Measurements from ENCODE around the gene FAIM2.
"Not testable (repeated sequence)": the region's sequence is repeated elsewhere in the genome, so short reads cannot be mapped to it uniquely, and the experiment has no call there.

The FAIM2 gene

DNA sequence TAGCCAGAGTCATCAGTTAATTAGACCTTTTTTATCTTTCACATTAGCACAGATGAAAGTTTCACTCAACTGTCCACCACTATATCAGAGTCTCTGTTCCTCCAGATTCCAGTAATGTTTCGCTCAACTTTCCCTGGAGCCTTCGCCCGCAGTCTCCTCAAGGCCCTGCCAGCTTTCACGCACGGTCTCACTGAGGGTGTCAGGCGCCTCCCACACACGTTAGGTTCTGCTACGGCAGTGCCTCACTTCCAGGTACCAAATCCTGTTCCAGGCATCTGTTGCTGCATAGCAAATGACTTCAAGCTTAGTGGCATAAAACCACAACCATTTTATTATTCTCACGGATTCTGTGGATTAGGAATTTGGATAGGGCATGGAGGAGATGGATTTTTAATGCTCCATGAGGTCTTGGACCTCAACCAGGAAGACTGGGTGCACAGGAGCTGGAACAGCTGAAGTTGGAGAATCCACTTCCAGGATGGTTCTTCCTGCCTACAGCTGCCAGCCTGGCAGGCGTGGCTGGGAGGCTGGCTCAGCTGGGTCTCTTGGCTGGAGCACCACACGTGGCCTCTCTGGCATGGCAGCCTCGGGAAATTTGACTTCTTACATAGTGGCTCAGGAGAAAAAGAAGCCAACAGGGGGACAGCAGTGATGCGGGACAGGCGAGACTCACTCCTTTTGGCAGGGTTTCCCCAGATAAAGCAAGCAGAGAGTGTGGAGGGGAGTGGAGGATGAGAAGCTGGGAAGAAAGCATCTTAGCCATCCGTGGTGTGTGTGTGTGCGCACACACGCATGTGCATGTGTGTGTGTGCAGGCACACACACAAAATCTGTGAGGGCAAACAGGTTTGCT is 39.5 kb downstream of the FAIM2 start:
- Histone ChIP-seq H3K79me2 (ENCODE audit: insufficient read depth, low read depth) (no peaks in the 10 kb centered on the region), H4K20me1 (ENCODE audit: insufficient read depth) (no peaks in the 10 kb centered on the region), H3K9ac (no peak overlapping the region), H3K27me3 (ENCODE audit: insufficient read depth, low read depth) (no peaks in the 10 kb centered on the region; the same call in 1 of the 2 replicates), H3K4me3 (IDR thresholded peaks at IDR 0.05; ENCODE audit: insufficient read depth, low read depth, low read length) (no peak overlapping the region), H2AFZ (ENCODE audit: low read depth) (no peak overlapping the region), H3K36me3 (ENCODE audit: insufficient read depth) (no peaks in the 10 kb centered on the region), H3K27ac (no peak overlapping the region), H3K4me2 (no peak overlapping the region), H3K4me1 (ENCODE audit: low read depth, poor library complexity, severe bottlenecking) (no peaks in the 10 kb centered on the region)
- TF ChIP-seq CTCF (conservative IDR thresholded peaks at IDR 0.05; ENCODE audit: low read depth, low read length) = no peak

GRCh38 chr12:49860921-49861320 is 42.8 kb downstream of the FAIM2 start:
- H3K4me3 ChIP-seq (IDR thresholded peaks at IDR 0.05; ENCODE audit: insufficient read depth, low read depth, low read length); H3K79me2 ChIP-seq (ENCODE audit: insufficient read depth, low read depth); H3K9ac ChIP-seq; H2AFZ ChIP-seq (ENCODE audit: low read depth); H3K4me1 ChIP-seq (ENCODE audit: low read depth, poor library complexity, severe bottlenecking); H4K20me1 ChIP-seq (ENCODE audit: insufficient read depth); H3K27ac ChIP-seq; H3K36me3 ChIP-seq (ENCODE audit: insufficient read depth); H3K4me2 ChIP-seq; H3K27me3 ChIP-seq (ENCODE audit: insufficient read depth, low read depth): not testable (repeated sequence)

GRCh38 chr12:49855890-49856289 is 47.8 kb downstream of the FAIM2 start:
- H3K4me3 ChIP-seq (IDR thresholded peaks at IDR 0.05; ENCODE audit: insufficient read depth, low read depth, low read length) = not testable (repeated sequence)

GRCh38 chr12:49854976-49855375 is 48.7 kb downstream of the FAIM2 start:
- no peaks in the 10 kb centered on the region for H3K4me1 ChIP-seq (ENCODE audit: low read depth, poor library complexity, severe bottlenecking)
- no peak overlapping the region for H3K4me2 ChIP-seq
- no peak overlapping the region for H3K27ac ChIP-seq
- H2AFZ ChIP-seq (ENCODE audit: low read depth) = no peak overlapping the region
- no peak for TF ChIP-seq CTCF (conservative IDR thresholded peaks at IDR 0.05; ENCODE audit: low read depth, low read length)
- H4K20me1 ChIP-seq (ENCODE audit: insufficient read depth) = no peaks in the 10 kb centered on the region
- H3K4me3 ChIP-seq (IDR thresholded peaks at IDR 0.05; ENCODE audit: insufficient read depth, low read depth, low read length) = no peak overlapping the region
- no peaks in the 10 kb centered on the region for H3K27me3 ChIP-seq (ENCODE audit: insufficient read depth, low read depth)
- no peaks in the 10 kb centered on the region for H3K79me2 ChIP-seq (ENCODE audit: insufficient read depth, low read depth)
- no peaks in the 10 kb centered on the region for H3K36me3 ChIP-seq (ENCODE audit: insufficient read depth)
- H3K9ac ChIP-seq = no peak overlapping the region

More at GRCh38 chr12:49855890-49856289, 47.8 kb downstream of the FAIM2 start:
- not testable (repeated sequence) for H3K79me2 ChIP-seq (ENCODE audit: insufficient read depth, low read depth); H2AFZ ChIP-seq (ENCODE audit: low read depth); H3K27me3 ChIP-seq (ENCODE audit: insufficient read depth, low read depth); H3K9ac ChIP-seq; H3K36me3 ChIP-seq (ENCODE audit: insufficient read depth); H4K20me1 ChIP-seq (ENCODE audit: insufficient read depth); H3K27ac ChIP-seq; H3K4me2 ChIP-seq; H3K4me1 ChIP-seq (ENCODE audit: low read depth, poor library complexity, severe bottlenecking)

- Histone ChIP-seq H3K27ac (no peak overlapping the region), H3K4me2 (no peak overlapping the region), H3K4me1 (ENCODE audit: low read depth, poor library complexity, severe bottlenecking) (no peaks in the 10 kb centered on the region)
Measured at GRCh38 chr12:49853671-49854070, 50.0 kb downstream of the FAIM2 start.

More at GRCh38 chr12:49853671-49854070, 50.0 kb downstream of the FAIM2 start:
- no peaks in the 10 kb centered on the region; the same call in 1 of the 2 replicates for H3K27me3 ChIP-seq (ENCODE audit: insufficient read depth, low read depth)
- TF ChIP-seq CTCF (conservative IDR thresholded peaks at IDR 0.05; ENCODE audit: low read depth, low read length) = no peak
- no peak overlapping the region for H2AFZ ChIP-seq (ENCODE audit: low read depth)
- no peaks in the 10 kb centered on the region for H3K79me2 ChIP-seq (ENCODE audit: insufficient read depth, low read depth)
- H4K20me1 ChIP-seq (ENCODE audit: insufficient read depth) = no peaks in the 10 kb centered on the region
- H3K9ac ChIP-seq = no peak overlapping the region
- H3K36me3 ChIP-seq (ENCODE audit: insufficient read depth) = no peaks in the 10 kb centered on the region
- H3K4me3 ChIP-seq (IDR thresholded peaks at IDR 0.05; ENCODE audit: insufficient read depth, low read depth, low read length) = no peak overlapping the region

Measured in KMS-11 (cell line).